GM19324 (cell line): ENCODE measurements around the gene GCG.

Experiments used
- ATAC-seq: cut with Tn5 transposase; IDR thresholded peaks from one replicate; pipeline ENCODE4 v1.9.1; 2021; ENCODE audit warnings: mild to moderate bottlenecking, moderate library complexity; ENCODE audit not compliant: unreplicated experiment, low FRiP score

The GCG gene

DNA sequence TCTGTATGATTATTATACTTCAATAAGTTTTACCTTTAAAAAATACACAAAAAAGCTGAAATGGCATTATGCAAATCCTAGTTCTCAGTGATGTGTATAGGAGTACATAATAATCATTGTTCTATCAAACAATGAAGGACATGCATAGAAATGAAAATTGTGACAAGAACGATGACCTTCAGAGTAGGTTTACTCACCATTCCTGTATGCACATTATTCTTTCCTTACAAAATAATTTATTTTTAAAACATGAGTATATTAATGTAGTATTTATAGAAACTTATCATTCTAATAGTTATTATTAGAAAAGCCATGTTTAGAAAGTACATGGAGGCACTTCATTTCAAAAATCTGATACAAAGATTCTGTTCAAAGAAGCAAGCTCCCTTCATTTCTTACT, 45.3 kb downstream of the GCG start:
- ATAC-seq: no peak

GRCh38 chr2:162106146-162106551, 45.9 kb downstream of the GCG start:
- ATAC-seq: no peak

- no peak for ATAC-seq
These were observed 48.5 kb downstream of the GCG start for GRCh38 chr2:162103443-162104009.

DNA sequence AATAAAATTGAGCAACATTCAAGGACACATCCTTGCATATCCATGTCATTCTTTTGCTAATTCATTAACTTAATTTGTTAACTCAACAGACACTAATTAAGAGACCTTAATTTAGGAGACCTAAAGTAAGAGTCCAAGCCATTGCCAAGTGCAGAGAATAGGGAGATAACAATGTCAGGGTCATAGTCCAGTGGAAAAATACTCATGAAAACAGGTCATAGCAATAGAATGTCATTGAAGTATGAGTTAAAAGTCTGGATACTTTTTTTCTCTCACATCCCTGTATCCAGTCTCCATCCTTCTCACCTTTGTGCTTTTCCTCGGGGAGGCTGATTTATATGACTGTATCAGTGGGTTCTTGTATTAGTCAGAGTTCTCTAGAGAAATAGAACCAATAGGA, 51.5 kb downstream of the GCG start:
- ATAC-seq: no peak

GRCh38 chr2:162099836-162100235, 52.2 kb downstream of the GCG start:
- ATAC-seq: no peak
